Activated CD8-positive, alpha-beta T cell treated with anti-CD3 and anti-CD28 coated beads for 36 hours (primary cell): Measurements from ENCODE around the gene RPRD1B. TPM values are rescaled to one million over a fixed set of nuclear protein-coding genes. Genes with fewer than 3 reads are reported as not detected.

Source experiments
- ATAC-seq: fragments of 200-7000 bp; cut with Tn5 transposase; one replicate; pipeline ENCODE4 v1.10.0; 2021; ENCODE audit warnings: mild to moderate bottlenecking, moderate library complexity
- CTCF ChIA-PET: fragments of 350-600 bp; sonication (Branson Sonifier 250); formaldehyde crosslinking; loops from one replicate; lab custom pipeline; 2021; ENCODE audit warnings: antibody characterized with exemption; lab: Charles Lee
- POLR2A ChIA-PET: fragments of 350-600 bp; sonication (Branson Sonifier 250); formaldehyde crosslinking; loops from one replicate; lab custom pipeline; 2021; ENCODE audit warnings: antibody characterized with exemption; lab: Charles Lee
- DNase-seq: peaks from one replicate; pipeline ENCODE4 v3.0.0-alpha.2; 2020
- H3K27ac Mint-ChIP-seq: one replicate; pipeline ENCODE4 v1.8.0; 2021; ENCODE audit warnings: mild to moderate bottlenecking, mixed read lengths
- H3K27me3 Mint-ChIP-seq: one replicate; pipeline ENCODE4 v1.8.0; 2021; ENCODE audit warnings: mixed read lengths
- H3K36me3 Mint-ChIP-seq: one replicate; pipeline ENCODE4 v1.8.0; 2021; ENCODE audit warnings: low read depth, mixed read lengths
- H3K4me1 Mint-ChIP-seq: one replicate; pipeline ENCODE4 v1.8.0; 2021; ENCODE audit warnings: low read depth, mixed read lengths
- H3K4me3 Mint-ChIP-seq: one replicate; pipeline ENCODE4 v1.8.0; 2021; ENCODE audit warnings: mild to moderate bottlenecking, moderate library complexity, mixed read lengths
- H3K9me3 Mint-ChIP-seq: one replicate; pipeline ENCODE4 v1.8.0; 2021; ENCODE audit warnings: mixed read lengths
- intact Hi-C: fragments of 100-400 bp; cut with micrococcal nuclease; formaldehyde crosslinking; loops from one replicate; pipeline ENCODE4 v1.10.0; 2022
- total RNA-seq, 2 experiments: library from RNA; stranded (reverse); gene quantifications; one replicate each; pipeline ENCODE4 v1.2.3, GENCODE V29; 2021
- TF ChIP-seq, protein P1 (sequence below): fragments of 200-600 bp; IDR thresholded peaks from one replicate; pipeline ENCODE4 v1.8.0; 2022; ENCODE audit warnings: antibody characterized with exemption, mild to moderate bottlenecking

The RPRD1B gene
- total RNA-seq, 2 experiments from 2014 or later = 29.1 to 29.3 TPM

DNA sequence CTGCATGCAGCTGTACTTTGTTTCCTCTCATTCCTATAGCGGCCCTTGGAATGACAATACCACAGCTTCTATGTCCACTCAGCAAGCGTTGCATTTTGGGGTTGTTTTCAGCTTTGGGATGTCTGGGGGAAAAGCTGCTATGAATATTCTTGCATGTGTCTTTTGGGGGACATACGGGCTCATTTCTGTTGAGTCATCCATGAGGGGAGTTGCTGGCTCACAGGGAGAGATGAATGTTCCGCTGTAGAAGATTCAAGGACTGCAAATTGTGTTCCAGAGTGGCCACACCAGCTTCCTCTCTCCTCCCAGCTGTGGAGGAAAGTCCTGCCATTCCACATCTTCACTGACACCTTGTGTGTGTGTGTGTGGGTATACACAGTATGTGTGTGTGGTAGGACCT, 88.2 kb downstream of the RPRD1B start:
- H3K9me3 Mint-ChIP-seq = no peaks in the 10 kb centered on the region
- no peak overlapping the region for H3K27ac Mint-ChIP-seq
- DNase-seq = no peak
- no peak overlapping the region for H3K4me3 Mint-ChIP-seq
- POLR2A ChIA-PET = no interaction called here
- ATAC-seq = no peak
- intact Hi-C loops = no loop called here
- no peaks in the 10 kb centered on the region for H3K36me3 Mint-ChIP-seq
- CTCF ChIA-PET = no interaction called here
- no peaks in the 10 kb centered on the region for H3K4me1 Mint-ChIP-seq
- H3K27me3 Mint-ChIP-seq = no peaks in the 10 kb centered on the region
- TF ChIP-seq, protein P1, sequence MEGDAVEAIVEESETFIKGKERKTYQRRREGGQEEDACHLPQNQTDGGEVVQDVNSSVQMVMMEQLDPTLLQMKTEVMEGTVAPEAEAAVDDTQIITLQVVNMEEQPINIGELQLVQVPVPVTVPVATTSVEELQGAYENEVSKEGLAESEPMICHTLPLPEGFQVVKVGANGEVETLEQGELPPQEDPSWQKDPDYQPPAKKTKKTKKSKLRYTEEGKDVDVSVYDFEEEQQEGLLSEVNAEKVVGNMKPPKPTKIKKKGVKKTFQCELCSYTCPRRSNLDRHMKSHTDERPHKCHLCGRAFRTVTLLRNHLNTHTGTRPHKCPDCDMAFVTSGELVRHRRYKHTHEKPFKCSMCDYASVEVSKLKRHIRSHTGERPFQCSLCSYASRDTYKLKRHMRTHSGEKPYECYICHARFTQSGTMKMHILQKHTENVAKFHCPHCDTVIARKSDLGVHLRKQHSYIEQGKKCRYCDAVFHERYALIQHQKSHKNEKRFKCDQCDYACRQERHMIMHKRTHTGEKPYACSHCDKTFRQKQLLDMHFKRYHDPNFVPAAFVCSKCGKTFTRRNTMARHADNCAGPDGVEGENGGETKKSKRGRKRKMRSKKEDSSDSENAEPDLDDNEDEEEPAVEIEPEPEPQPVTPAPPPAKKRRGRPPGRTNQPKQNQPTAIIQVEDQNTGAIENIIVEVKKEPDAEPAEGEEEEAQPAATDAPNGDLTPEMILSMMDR = no peak

DNA sequence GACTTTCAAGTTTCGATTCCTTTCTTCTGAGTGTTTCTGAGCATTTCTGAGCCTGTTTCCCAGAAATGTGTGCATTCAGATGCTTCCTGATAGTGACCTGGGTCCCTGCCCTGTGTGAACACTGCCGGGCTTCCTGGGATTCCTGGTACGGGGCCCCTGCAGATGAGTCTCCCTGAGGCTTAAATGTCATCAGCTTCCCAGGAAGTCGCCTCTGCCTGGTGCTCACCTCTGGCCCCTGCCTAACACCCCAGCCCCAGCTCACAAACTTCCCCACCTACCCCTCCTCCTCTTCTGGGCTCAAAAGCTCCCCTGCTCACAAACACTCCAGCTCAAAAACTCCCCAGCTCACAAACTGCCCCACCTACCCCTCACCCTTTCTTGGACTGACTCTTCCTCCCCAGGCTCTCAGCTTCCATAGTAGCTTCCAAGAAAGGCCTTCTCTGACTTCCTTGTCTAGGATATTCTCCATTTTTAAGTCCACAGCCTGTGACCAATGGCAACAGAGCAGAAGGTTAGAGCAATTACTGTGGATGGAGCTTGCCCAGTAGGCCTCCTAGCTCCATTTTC, 89.6 kb downstream of the RPRD1B start:
- no peaks in the 10 kb centered on the region for H3K4me1 Mint-ChIP-seq
- no peak overlapping the region for H3K27ac Mint-ChIP-seq
- DNase-seq (no peak), ATAC-seq (no peak)
- CTCF ChIA-PET = interaction anchor here (0.7 to 1.3 kb wide), 2 partner anchors 58 to 98 kb away, joined by 3 to 8 read pairs; no protein-coding TSS in a partner anchor
- H3K27me3 Mint-ChIP-seq = no peaks in the 10 kb centered on the region
- no peak overlapping the region for H3K4me3 Mint-ChIP-seq
- TF ChIP-seq, protein P1 = no peak
- H3K9me3 Mint-ChIP-seq = no peaks in the 10 kb centered on the region
- no peaks in the 10 kb centered on the region for H3K36me3 Mint-ChIP-seq
- POLR2A ChIA-PET = no interaction called here
- intact Hi-C loops = no loop called here

DNA sequence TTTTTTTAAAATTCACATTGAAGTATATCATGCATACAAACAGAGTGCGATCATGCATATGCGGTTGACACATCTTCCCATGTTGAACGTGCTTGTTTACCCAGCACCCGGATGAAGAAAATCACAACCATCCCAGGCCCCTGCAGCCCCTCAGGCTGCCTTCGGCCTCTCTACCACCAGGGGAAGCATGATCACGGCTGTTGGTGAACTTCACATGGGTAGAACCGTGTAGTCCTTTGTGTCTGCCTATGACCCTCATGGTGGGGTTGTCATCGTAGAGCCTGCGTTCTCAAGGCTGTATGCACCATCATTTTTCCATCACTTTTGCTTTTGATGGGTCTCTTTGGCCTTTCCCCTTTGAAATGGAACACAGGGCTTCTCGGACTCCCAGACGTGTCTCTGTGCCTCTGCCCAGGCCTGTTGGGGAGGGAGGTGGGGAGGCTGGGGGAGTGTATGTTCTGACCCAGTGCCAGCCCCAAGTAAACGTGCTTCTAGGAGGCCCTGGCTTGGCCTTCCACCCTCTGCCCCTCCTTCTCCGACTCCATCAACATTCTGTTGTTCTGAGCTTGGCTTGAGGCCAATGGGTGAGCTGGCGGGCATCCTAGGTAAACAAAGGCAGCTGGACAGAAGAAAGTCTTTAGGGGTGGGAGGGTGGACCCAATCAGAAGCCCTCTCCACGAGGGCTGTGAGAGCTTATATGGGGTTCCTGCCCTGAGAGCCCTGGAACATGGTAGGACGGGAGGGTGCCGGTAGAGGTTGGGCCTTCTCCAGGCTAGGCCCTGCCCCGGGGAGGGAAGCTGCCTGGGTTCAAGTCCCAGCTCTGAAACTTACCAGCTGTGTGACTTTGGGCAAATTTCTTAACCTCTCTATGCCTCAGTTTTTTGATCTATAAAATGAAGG, 91.9 kb downstream of the RPRD1B start:
- H3K27me3 Mint-ChIP-seq = no peaks in the 10 kb centered on the region
- no peaks in the 10 kb centered on the region for H3K9me3 Mint-ChIP-seq
- no peaks in the 10 kb centered on the region for H3K36me3 Mint-ChIP-seq
- TF ChIP-seq, protein P1 = no peak
- ATAC-seq (no peak), DNase-seq (no peak)
- no peaks in the 10 kb centered on the region for H3K4me1 Mint-ChIP-seq
- no peak overlapping the region for H3K4me3 Mint-ChIP-seq
- intact Hi-C loops = no loop called here
- ChIA-PET CTCF (interaction anchor here (0.7 to 1.0 kb wide), 2 partner anchors 13 to 20 kb away, joined by 3 to 4 read pairs; no protein-coding TSS in a partner anchor), POLR2A (interaction anchor here (0.6 kb wide), 1 partner anchor 934 kb away, joined by 4 read pairs; no protein-coding TSS in a partner anchor)
- no peak overlapping the region for H3K27ac Mint-ChIP-seq

DNA sequence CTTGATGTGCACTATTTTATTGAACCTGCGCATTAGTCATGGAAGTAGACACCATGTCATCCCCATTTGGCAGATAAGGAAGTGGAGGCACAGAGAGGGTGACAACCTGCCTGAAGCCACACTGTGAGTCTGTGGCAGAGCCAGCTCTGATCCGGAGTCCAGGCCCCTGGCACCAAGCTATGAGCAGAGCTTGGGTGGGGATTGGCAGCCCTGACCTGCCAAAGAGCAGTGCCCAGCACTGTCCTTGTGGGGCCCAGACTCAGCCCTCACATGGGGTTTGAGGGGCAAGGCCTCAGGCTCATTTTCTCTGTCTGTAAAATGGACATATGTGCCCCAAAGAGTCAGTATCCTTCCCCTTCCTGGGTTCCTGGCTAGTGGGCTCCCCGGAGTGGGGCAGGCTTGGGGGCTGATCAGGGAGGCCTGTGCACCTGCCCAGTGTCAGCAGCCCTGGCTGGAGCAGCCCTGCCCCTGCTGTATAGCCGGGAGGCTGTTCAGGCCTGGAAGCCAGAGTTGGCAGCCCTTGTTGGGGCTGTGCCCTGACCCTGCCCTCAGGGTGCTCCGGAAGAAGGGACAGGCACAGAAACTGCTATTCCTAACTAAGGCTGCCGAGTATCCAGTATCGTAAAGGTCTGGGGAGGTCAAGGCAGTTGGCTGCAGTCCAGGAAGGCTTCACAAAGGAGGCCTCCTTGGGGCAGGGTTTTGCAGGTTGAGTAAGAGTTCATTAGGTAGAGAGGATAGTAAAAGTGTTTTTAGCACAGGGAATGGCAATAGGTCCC, 92.8 kb downstream of the RPRD1B start:
- H3K4me1 Mint-ChIP-seq = no peaks in the 10 kb centered on the region
- CTCF ChIA-PET = interaction anchor here (0.7 to 1.0 kb wide), 2 partner anchors 14 to 20 kb away, joined by 3 to 4 read pairs; no protein-coding TSS in a partner anchor
- no peak for DNase-seq
- POLR2A ChIA-PET = interaction anchor here (0.6 kb wide), 1 partner anchor 935 kb away, joined by 4 read pairs; no protein-coding TSS in a partner anchor
- H3K9me3 Mint-ChIP-seq = no peaks in the 10 kb centered on the region
- no peak overlapping the region for H3K27ac Mint-ChIP-seq
- intact Hi-C loops = no loop called here
- no peaks in the 10 kb centered on the region for H3K36me3 Mint-ChIP-seq
- ATAC-seq = no peak
- TF ChIP-seq, protein P1 = no peak
- H3K27me3 Mint-ChIP-seq = no peaks in the 10 kb centered on the region
- no peak overlapping the region for H3K4me3 Mint-ChIP-seq
